Vagina (tissue), 2 donors: ENCODE data around the gene MUC6. TPM values are rescaled to one million over a fixed set of nuclear protein-coding genes. Genes with fewer than 3 reads are reported as not detected.

ENCODE experiments used
- DNase-seq, 2 donors: peaks; one replicate each; pipeline ENCODE4 v3.0.0-alpha.2; 2017; ENCODE audit errors: extremely low spot score in 2 of 2
- H3K27ac ChIP-seq: fragments of 200-600 bp; sonication (generic); one replicate; pipeline ENCODE4 v1.5.1; 2019
- H3K27me3 ChIP-seq: fragments of 200-600 bp; sonication (generic); one replicate; pipeline ENCODE4 v1.5.1; 2019
- H3K36me3 ChIP-seq, 2 donors: fragments of 200-600 bp; sonication (generic); one replicate each; pipeline ENCODE4 v1.5.1; 2017 to 2019
- H3K4me1 ChIP-seq: fragments of 200-600 bp; sonication (generic); one replicate; pipeline ENCODE4 v1.5.1; 2019
- H3K4me3 ChIP-seq, 2 donors: fragments of 200-600 bp; sonication (generic); 1 replicate in 1 of 2; 2 replicates in 1 of 2; pipeline ENCODE4 v1.5.1; 2016 to 2019
- H3K9me3 ChIP-seq: fragments of 200-600 bp; sonication (generic); one replicate; pipeline ENCODE4 v1.5.1; 2019
- POLR2A ChIP-seq, 2 donors: fragments of 450-650 bp; IDR thresholded peaks; one replicate each; pipeline ENCODE4 v1.6.1; 2017; ENCODE audit warnings: antibody characterized with exemption in 2 of 2, mild to moderate bottlenecking in 2 of 2, moderate library complexity in 2 of 2
- POLR2AphosphoS5 ChIP-seq, 2 donors: sonication (generic); formaldehyde crosslinking; IDR thresholded peaks; one replicate each; pipeline ENCODE4 v1.9.0; 2017; ENCODE audit warnings: antibody characterized with exemption in 2 of 2, mild to moderate bottlenecking in 2 of 2, low read depth in 1 of 2; ENCODE audit not compliant: insufficient read depth in 1 of 2
- intact Hi-C: fragments of 100-400 bp; cut with DNase I; formaldehyde crosslinking; loops from one replicate; pipeline ENCODE4 v1.15.1; 2023
- total RNA-seq: library from RNA; depleted of rRNA; stranded (reverse); fragments of >200 nt; gene quantifications from one replicate; pipeline ENCODE4 v1.2.3, GENCODE V29; 2016
- TF ChIP-seq, protein P1 (sequence below), 3 experiments: fragments of 450-650 bp in 2 of 3; fragments of 200-600 bp in 1 of 3; sonication (generic) in 1 of 3; IDR thresholded peaks; one replicate each; pipeline ENCODE4 v1.5.1; 2017 to 2019; ENCODE audit warnings: antibody characterized with exemption in 3 of 3, mild to moderate bottlenecking in 2 of 3, moderate library complexity in 2 of 3

The MUC6 gene
- total RNA-seq, 1 donor from 2014 or later = not detected

- H3K9me3 ChIP-seq = no peaks in the 10 kb centered on the region
- no peak for DNase-seq
- intact Hi-C loops = no loop called here
- H3K4me3 ChIP-seq = no peak overlapping the region
- no peaks in the 10 kb centered on the region for H3K4me1 ChIP-seq
- no peak overlapping the region for H3K27ac ChIP-seq
- TF ChIP-seq, protein P1, sequence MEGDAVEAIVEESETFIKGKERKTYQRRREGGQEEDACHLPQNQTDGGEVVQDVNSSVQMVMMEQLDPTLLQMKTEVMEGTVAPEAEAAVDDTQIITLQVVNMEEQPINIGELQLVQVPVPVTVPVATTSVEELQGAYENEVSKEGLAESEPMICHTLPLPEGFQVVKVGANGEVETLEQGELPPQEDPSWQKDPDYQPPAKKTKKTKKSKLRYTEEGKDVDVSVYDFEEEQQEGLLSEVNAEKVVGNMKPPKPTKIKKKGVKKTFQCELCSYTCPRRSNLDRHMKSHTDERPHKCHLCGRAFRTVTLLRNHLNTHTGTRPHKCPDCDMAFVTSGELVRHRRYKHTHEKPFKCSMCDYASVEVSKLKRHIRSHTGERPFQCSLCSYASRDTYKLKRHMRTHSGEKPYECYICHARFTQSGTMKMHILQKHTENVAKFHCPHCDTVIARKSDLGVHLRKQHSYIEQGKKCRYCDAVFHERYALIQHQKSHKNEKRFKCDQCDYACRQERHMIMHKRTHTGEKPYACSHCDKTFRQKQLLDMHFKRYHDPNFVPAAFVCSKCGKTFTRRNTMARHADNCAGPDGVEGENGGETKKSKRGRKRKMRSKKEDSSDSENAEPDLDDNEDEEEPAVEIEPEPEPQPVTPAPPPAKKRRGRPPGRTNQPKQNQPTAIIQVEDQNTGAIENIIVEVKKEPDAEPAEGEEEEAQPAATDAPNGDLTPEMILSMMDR (IDR thresholded peaks at IDR 0.05) = no peak
- TF ChIP-seq POLR2A (IDR thresholded peaks at IDR 0.05) (no peak), POLR2AphosphoS5 (IDR thresholded peaks at IDR 0.05; ENCODE audit: insufficient read depth in 1 of 2, low read depth in 1 of 2) (no peak)
- H3K36me3 ChIP-seq = peaks cover 0 to 39% of the 10 kb centered on the region in 2 donors
- H3K27me3 ChIP-seq = no peaks in the 10 kb centered on the region
These were observed 55.8 kb downstream of the MUC6 start for GRCh38 chr11:980438-981357.

DNA sequence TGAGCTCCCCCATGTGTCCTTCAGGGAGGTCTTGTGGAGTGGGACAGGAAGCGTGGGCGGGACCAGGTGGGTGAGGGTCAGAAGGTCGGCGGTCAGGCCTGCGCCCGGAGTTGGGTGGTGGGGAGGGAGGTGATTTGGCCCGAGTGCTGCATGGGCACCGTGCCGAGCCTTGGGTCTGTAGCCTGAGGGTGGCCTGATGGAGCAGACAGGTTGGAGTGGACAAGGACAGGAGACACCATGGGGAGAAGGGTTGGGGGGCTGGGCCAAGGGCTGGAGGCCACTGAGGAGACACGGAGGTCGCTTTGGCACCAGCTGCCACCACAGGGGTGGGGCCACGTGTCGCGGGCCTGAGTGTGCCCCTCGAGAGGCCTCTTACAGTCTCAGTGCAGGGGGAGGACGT, 57.7 kb downstream of the MUC6 start:
- peaks cover 0 to 23% of the 10 kb centered on the region in 2 donors for H3K36me3 ChIP-seq
- intact Hi-C loops = no loop called here

GRCh38 chr11:977830-978720, 58.4 kb downstream of the MUC6 start:
- Histone ChIP-seq H3K4me3 (no peak overlapping the region), H3K4me1 (no peaks in the 10 kb centered on the region), H3K27me3 (no peaks in the 10 kb centered on the region), H3K9me3 (no peaks in the 10 kb centered on the region), H3K27ac (no peak overlapping the region), H3K36me3 (peaks cover 0 to 30% of the 10 kb centered on the region in 2 donors)
- no peak for DNase-seq
- intact Hi-C loops = no loop called here
- TF ChIP-seq POLR2AphosphoS5 (IDR thresholded peaks at IDR 0.05; ENCODE audit: insufficient read depth in 1 of 2, low read depth in 1 of 2) (no peak), POLR2A (IDR thresholded peaks at IDR 0.05) (no peak)
- TF ChIP-seq, protein P1 (IDR thresholded peaks at IDR 0.05) = no peak

More for the DNA sequence above, 57.7 kb downstream of the MUC6 start:
- H3K27ac ChIP-seq = no peak overlapping the region
- H3K4me3 ChIP-seq = no peak overlapping the region
- no peaks in the 10 kb centered on the region for H3K9me3 ChIP-seq
- no peak for DNase-seq
- TF ChIP-seq, protein P1 (IDR thresholded peaks at IDR 0.05) = no peak
- no peak for TF ChIP-seq POLR2AphosphoS5 (IDR thresholded peaks at IDR 0.05; ENCODE audit: insufficient read depth in 1 of 2, low read depth in 1 of 2)
- no peak for TF ChIP-seq POLR2A (IDR thresholded peaks at IDR 0.05)
- H3K27me3 ChIP-seq = no peaks in the 10 kb centered on the region
- H3K4me1 ChIP-seq = no peaks in the 10 kb centered on the region

DNA sequence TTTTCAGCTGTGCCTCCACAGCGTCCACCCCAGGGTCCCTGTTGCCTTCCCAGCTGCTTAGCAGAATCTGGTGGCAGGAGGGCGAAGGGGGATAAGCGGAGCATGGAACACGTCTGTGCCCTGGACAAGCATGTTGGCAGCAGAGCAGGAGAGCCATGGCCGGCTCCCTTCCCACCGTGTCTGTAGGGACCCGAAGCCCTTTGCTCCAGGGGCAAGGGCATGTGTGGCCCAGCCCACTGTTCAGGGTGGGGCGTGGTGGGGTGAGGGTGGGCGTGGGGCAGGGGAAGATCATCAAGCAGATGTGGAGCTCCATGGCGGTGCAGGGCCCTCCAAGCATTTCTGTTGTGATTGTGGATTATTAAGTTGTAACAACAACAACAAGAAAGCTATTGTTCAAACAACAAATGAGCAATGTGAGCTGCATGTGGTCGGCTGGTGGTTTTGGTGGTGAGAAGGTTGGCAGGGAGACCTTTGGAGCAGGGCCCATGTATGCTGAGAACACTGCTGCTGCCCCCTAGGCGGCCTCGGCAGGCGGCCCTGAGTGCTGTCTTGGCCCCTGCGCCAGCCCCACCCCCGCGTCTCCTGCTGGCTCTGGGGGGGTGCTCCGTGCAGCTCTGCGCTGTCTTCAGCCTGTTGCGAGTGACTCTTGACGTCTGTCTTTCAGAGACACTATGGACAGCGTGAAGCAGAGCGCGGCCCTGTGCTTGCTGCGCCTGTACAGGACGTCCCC, 59.9 kb downstream of the MUC6 start:
- no peak overlapping the region for H3K4me3 ChIP-seq
- no peak overlapping the region for H3K27ac ChIP-seq
- H3K27me3 ChIP-seq = no peaks in the 10 kb centered on the region
- DNase-seq = no peak
- no peaks in the 10 kb centered on the region for H3K4me1 ChIP-seq
- H3K9me3 ChIP-seq = no peaks in the 10 kb centered on the region
- H3K36me3 ChIP-seq = peaks cover 0 to 44% of the 10 kb centered on the region in 2 donors
- no peak for TF ChIP-seq POLR2A (IDR thresholded peaks at IDR 0.05)
- no peak for TF ChIP-seq POLR2AphosphoS5 (IDR thresholded peaks at IDR 0.05; ENCODE audit: insufficient read depth in 1 of 2, low read depth in 1 of 2)
- TF ChIP-seq, protein P1 (IDR thresholded peaks at IDR 0.05) = no peak
- intact Hi-C loops = no loop called here
